Memory B cell (primary cell): ENCODE data around the gene CUTA.

Source experiments
- ATAC-seq: fragments of 150-1000 bp; cut with Tn5 transposase; 2 replicates; pipeline ENCODE4 v1.10.0; 2021; ENCODE audit warnings: low read depth, mild to moderate bottlenecking, moderate library complexity
- DNase-seq, 2 donors: peaks; one replicate each; pipeline ENCODE4 v3.0.0; 2022; ENCODE audit warnings: low spot score in 2 of 2
- H3K27ac Mint-ChIP-seq: one replicate; pipeline ENCODE4 v1.8.0; 2022; ENCODE audit warnings: mild to moderate bottlenecking, moderate library complexity, mixed read lengths
- H3K27me3 Mint-ChIP-seq: one replicate; pipeline ENCODE4 v1.8.0; 2022; ENCODE audit warnings: mixed read lengths
- H3K36me3 Mint-ChIP-seq: one replicate; pipeline ENCODE4 v1.8.0; 2022; ENCODE audit warnings: mild to moderate bottlenecking, mixed read lengths
- H3K4me1 Mint-ChIP-seq: one replicate; pipeline ENCODE4 v1.8.0; 2022; ENCODE audit warnings: mixed read lengths
- H3K4me3 Mint-ChIP-seq: one replicate; pipeline ENCODE4 v1.8.0; 2022; ENCODE audit warnings: mild to moderate bottlenecking, moderate library complexity, mixed read lengths
- H3K9me3 Mint-ChIP-seq: one replicate; pipeline ENCODE4 v1.8.0; 2022; ENCODE audit warnings: mixed read lengths

Gene CUTA

GRCh38 chr6:33421344-33421643 is 3.4 kb upstream of the CUTA start:
- Mint-ChIP-seq H3K4me1 (peaks cover 35% of the 10 kb centered on the region), H3K27ac (no peak overlapping the region), H3K27me3 (no peaks in the 10 kb centered on the region), H3K36me3 (no peaks in the 10 kb centered on the region), H3K9me3 (no peaks in the 10 kb centered on the region), H3K4me3 (no peak overlapping the region)
- ATAC-seq: no peak
- DNase-seq: no peak

GRCh38 chr6:33420491-33421343 is 2.8 kb upstream of the CUTA start:
- ATAC-seq: no peak
- no peak for DNase-seq
- H3K9me3 Mint-ChIP-seq: no peaks in the 10 kb centered on the region
- H3K4me1 Mint-ChIP-seq: peaks cover 38% of the 10 kb centered on the region
- H3K4me3 Mint-ChIP-seq: no peak overlapping the region
- no peaks in the 10 kb centered on the region for H3K27me3 Mint-ChIP-seq
- no peak overlapping the region for H3K27ac Mint-ChIP-seq
- peaks cover 1% of the 10 kb centered on the region for H3K36me3 Mint-ChIP-seq

- ATAC-seq (no peak), DNase-seq (no peak)
- Mint-ChIP-seq H3K4me3 (no peak within 1 kb of the TSS), H3K27me3 (no peaks in the 10 kb centered on the region), H3K9me3 (no peaks in the 10 kb centered on the region), H3K36me3 (peaks cover 5% of the 10 kb centered on the region), H3K4me1 (peaks cover 38% of the 10 kb centered on the region), H3K27ac (peak within 1 kb of the TSS; percentile 92)
Observed at GRCh38 chr6:33419580-33420490, 1.9 kb upstream of the CUTA start, which contains the start of gene SYNGAP1. Gene SYNGAP1 (plus strand): TSS chr6:33420065. CDS start chr6:33420265, 200 bp downstream.

- H3K27me3 Mint-ChIP-seq: no peaks in the 10 kb centered on the region
- H3K36me3 Mint-ChIP-seq: peaks cover 12% of the 10 kb centered on the region
- ATAC-seq (no peak), DNase-seq (no peak)
- H3K4me3 Mint-ChIP-seq: peak overlapping the region; percentile 91
- H3K9me3 Mint-ChIP-seq: no peaks in the 10 kb centered on the region
- peaks cover 37% of the 10 kb centered on the region for H3K4me1 Mint-ChIP-seq
- H3K27ac Mint-ChIP-seq: peak overlapping the region; percentile 92
Observed at GRCh38 chr6:33418690-33419291, 884 bp upstream of the CUTA start.

- peaks cover 47% of the 10 kb centered on the region for H3K4me1 Mint-ChIP-seq
- peak overlapping the region; percentile 92 for H3K27ac Mint-ChIP-seq
- peak overlapping the region; percentile 91 for H3K4me3 Mint-ChIP-seq
- no peak for DNase-seq
- no peaks in the 10 kb centered on the region for H3K27me3 Mint-ChIP-seq
- no peak for ATAC-seq
- H3K36me3 Mint-ChIP-seq: peaks cover 21% of the 10 kb centered on the region
- H3K9me3 Mint-ChIP-seq: no peaks in the 10 kb centered on the region
Observed at GRCh38 chr6:33417128-33417902, 592 bp downstream of the CUTA start.

- ATAC-seq (no peak), DNase-seq (no peak)
- no peaks in the 10 kb centered on the region for H3K9me3 Mint-ChIP-seq
- H3K27me3 Mint-ChIP-seq: no peaks in the 10 kb centered on the region
- peaks cover 49% of the 10 kb centered on the region for H3K4me1 Mint-ChIP-seq
- peaks cover 22% of the 10 kb centered on the region for H3K36me3 Mint-ChIP-seq
- peak overlapping the region; percentile 92 for H3K27ac Mint-ChIP-seq
- peak overlapping the region; percentile 91 for H3K4me3 Mint-ChIP-seq
Observed at GRCh38 chr6:33416386-33417127, 1.4 kb downstream of the CUTA start.

- peaks cover 51% of the 10 kb centered on the region for H3K4me1 Mint-ChIP-seq
- DNase-seq (no peak), ATAC-seq (no peak)
- peak overlapping the region; percentile 92 for H3K27ac Mint-ChIP-seq
- no peaks in the 10 kb centered on the region for H3K27me3 Mint-ChIP-seq
- no peaks in the 10 kb centered on the region for H3K9me3 Mint-ChIP-seq
- H3K4me3 Mint-ChIP-seq: peak overlapping the region; percentile 18
- H3K36me3 Mint-ChIP-seq: peaks cover 22% of the 10 kb centered on the region
Observed at GRCh38 chr6:33415831-33416230, 2.1 kb downstream of the CUTA start.

- Mint-ChIP-seq H3K36me3 (peaks cover 22% of the 10 kb centered on the region), H3K4me1 (peaks cover 55% of the 10 kb centered on the region), H3K9me3 (no peaks in the 10 kb centered on the region), H3K27me3 (no peaks in the 10 kb centered on the region), H3K4me3 (peak overlapping the region; percentile 37), H3K27ac (peak overlapping the region; percentile 92)
- ATAC-seq (no peak), DNase-seq (peak in 1 of 2 donors; percentile 61)
Observed at GRCh38 chr6:33414592-33415271, 3.2 kb downstream of the CUTA start.

GRCh38 chr6:33413241-33414120 is 4.4 kb downstream of the CUTA start:
- Mint-ChIP-seq H3K27me3 (no peaks in the 10 kb centered on the region), H3K9me3 (no peaks in the 10 kb centered on the region), H3K36me3 (peaks cover 22% of the 10 kb centered on the region), H3K27ac (peak overlapping the region; percentile 92), H3K4me1 (peaks cover 58% of the 10 kb centered on the region), H3K4me3 (peak overlapping the region; percentile 27)
- no peak for ATAC-seq
- DNase-seq: no peak

- no peaks in the 10 kb centered on the region for H3K9me3 Mint-ChIP-seq
- peak overlapping the region; percentile 96 for H3K4me3 Mint-ChIP-seq
- H3K36me3 Mint-ChIP-seq: peaks cover 22% of the 10 kb centered on the region
- peaks cover 54% of the 10 kb centered on the region for H3K4me1 Mint-ChIP-seq
- H3K27ac Mint-ChIP-seq: peak overlapping the region; percentile 98
- DNase-seq (no peak), ATAC-seq (no peak)
- H3K27me3 Mint-ChIP-seq: no peaks in the 10 kb centered on the region
Observed at GRCh38 chr6:33412140-33413009, 5.5 kb downstream of the CUTA start.

- DNase-seq (no peak), ATAC-seq (no peak)
- H3K4me3 Mint-ChIP-seq: peak overlapping the region; percentile 96
- H3K36me3 Mint-ChIP-seq: peaks cover 22% of the 10 kb centered on the region
- no peaks in the 10 kb centered on the region for H3K9me3 Mint-ChIP-seq
- peaks cover 49% of the 10 kb centered on the region for H3K4me1 Mint-ChIP-seq
- peak overlapping the region; percentile 98 for H3K27ac Mint-ChIP-seq
- no peaks in the 10 kb centered on the region for H3K27me3 Mint-ChIP-seq
Observed at GRCh38 chr6:33411632-33412005, 6.3 kb downstream of the CUTA start.
